HL-60 (cell line): Measurements from ENCODE around the gene COL4A4.

Experiments
- DNase-seq, 2 experiments: peaks; one replicate each; pipeline ENCODE4 v3.0.0-alpha.2; 2010 to 2020; ENCODE audit warnings: low read depth in 1 of 2, low spot score in 1 of 2
- H3K27ac ChIP-seq: fragments of 250-450 bp; sonication (Bioruptor Pico); replicated peaks from 2 replicates; pipeline ENCODE4 v1.5.1; 2020; ENCODE audit warnings: mild to moderate bottlenecking, moderate library complexity
- H3K27me3 ChIP-seq: fragments of 250-450 bp; sonication (Bioruptor Pico); 2 replicates; pipeline ENCODE4 v1.5.1; 2021; ENCODE audit warnings: mild to moderate bottlenecking, moderate library complexity; ENCODE audit not compliant: insufficient read depth, poor library complexity, severe bottlenecking
- H3K4me3 ChIP-seq: replicated peaks from 2 replicates; pipeline ENCODE4 v1.5.1; 2011; ENCODE audit warnings: mild to moderate bottlenecking, control low read depth, low read length; ENCODE audit not compliant: insufficient read depth
- CTCF ChIP-seq: IDR thresholded peaks from one replicate; pipeline ENCODE4 v1.5.1; 2011; ENCODE audit warnings: low read length, control low read depth, inconsistent platforms; ENCODE audit not compliant: insufficient read depth
- GABPA ChIP-seq: IDR thresholded peaks from 2 replicates; pipeline ENCODE4 v1.6.1; 2012; ENCODE audit warnings: low read depth
- POLR2AphosphoS5 ChIP-seq: IDR thresholded peaks from 2 replicates; pipeline ENCODE4 v1.6.1; 2012; ENCODE audit warnings: low read depth
- REST ChIP-seq: IDR thresholded peaks from 2 replicates; pipeline ENCODE4 v1.6.1; 2012; ENCODE audit warnings: low read depth; ENCODE audit not compliant: insufficient replicate concordance
- SPI1 ChIP-seq: IDR thresholded peaks from 2 replicates; pipeline ENCODE4 v1.6.1; 2012; ENCODE audit warnings: low read depth, mild to moderate bottlenecking, borderline replicate concordance

COL4A4 gene

GRCh38 chr2:227132986-227133385 is 31.0 kb downstream of the COL4A4 start:
- no peak overlapping the region for H3K4me3 ChIP-seq
- H3K27ac ChIP-seq: no peak overlapping the region
- TF ChIP-seq GABPA (no peak), REST (no peak), SPI1 (no peak), POLR2AphosphoS5 (no peak), CTCF (no peak)
- H3K27me3 ChIP-seq: peaks cover 8% of the 10 kb centered on the region
- DNase-seq: no peak

- TF ChIP-seq REST (no peak), POLR2AphosphoS5 (no peak), GABPA (no peak), CTCF (no peak), SPI1 (no peak)
Observed at GRCh38 chr2:227130636-227131035, 33.4 kb downstream of the COL4A4 start.

GRCh38 chr2:227127201-227127600 is 36.8 kb downstream of the COL4A4 start:
- TF ChIP-seq REST (no peak), GABPA (no peak), CTCF (no peak), POLR2AphosphoS5 (no peak), SPI1 (no peak)
- no peak for DNase-seq
- Histone ChIP-seq H3K27ac (no peak overlapping the region), H3K27me3 (peaks cover 2% of the 10 kb centered on the region), H3K4me3 (no peak overlapping the region)

More at GRCh38 chr2:227130636-227131035, 33.4 kb downstream of the COL4A4 start:
- no peak overlapping the region for H3K4me3 ChIP-seq
- peaks cover 8% of the 10 kb centered on the region for H3K27me3 ChIP-seq
- no peak for DNase-seq
- no peak overlapping the region for H3K27ac ChIP-seq
